Measurements from ENCODE around the gene RACGAP1. TPM values are rescaled to one million over a fixed set of nuclear protein-coding genes. Genes with fewer than 3 reads are reported as not detected.

Gene RACGAP1
- total RNA-seq, 3 donors from 2014 or later: 16.0 to 45.5 (median 34.4) TPM

- Histone ChIP-seq H3K36me3 (ENCODE audit: low read depth) (no peaks in the 10 kb centered on the region), H3K9me3 (no peaks in the 10 kb centered on the region), H3K4me3 (no peak within 1 kb of the TSS), H3K4me1 (ENCODE audit: low read depth) (peaks cover under 1% of the 10 kb centered on the region)
- no peak for DNase-seq
- no peak for ATAC-seq
- no peak for TF ChIP-seq CTCF (IDR thresholded peaks at IDR 0.05)
- intact Hi-C loops (cut with DNase I, micrococcal nuclease): loop anchor here in 1 of 2 donors (5.0 kb wide), 1 partner anchor 90 kb away; no protein-coding TSS in a partner anchor
Measured at GRCh38 chr12:49972641-49973360, 52.5 kb downstream of the RACGAP1 start, which contains the start of gene AQP6. TSS of gene AQP6 (plus strand) at chr12:49972947. CDS start at chr12:49973174, 227 bp downstream.

- DNase-seq (no peak), ATAC-seq (no peak)
- Histone ChIP-seq H3K4me1 (ENCODE audit: low read depth) (peaks cover 3% of the 10 kb centered on the region), H3K36me3 (ENCODE audit: low read depth) (no peaks in the 10 kb centered on the region), H3K9me3 (no peaks in the 10 kb centered on the region), H3K4me3 (no peak overlapping the region)
- intact Hi-C loops (cut with DNase I, micrococcal nuclease): loop anchor here in 1 of 2 donors (5.0 kb wide), 1 partner anchor 90 kb away; no protein-coding TSS in a partner anchor
- no peak for TF ChIP-seq CTCF (IDR thresholded peaks at IDR 0.05)
Measured at GRCh38 chr12:49972129-49972528, 53.2 kb downstream of the RACGAP1 start.

GRCh38 chr12:49971141-49971540 lies 54.2 kb downstream of the RACGAP1 start:
- intact Hi-C loops (cut with DNase I, micrococcal nuclease): loop anchor here in 1 of 2 donors (5.0 kb wide), 1 partner anchor 91 kb away; no protein-coding TSS in a partner anchor
- TF ChIP-seq CTCF (IDR thresholded peaks at IDR 0.05): no peak

GRCh38 chr12:49970658-49971057 lies 54.6 kb downstream of the RACGAP1 start:
- TF ChIP-seq CTCF (IDR thresholded peaks at IDR 0.05): no peak
- H3K9me3 ChIP-seq: no peaks in the 10 kb centered on the region
- ATAC-seq: no peak
- no peaks in the 10 kb centered on the region for H3K36me3 ChIP-seq (ENCODE audit: low read depth)
- H3K4me3 ChIP-seq: no peak overlapping the region
- intact Hi-C loops (cut with DNase I, micrococcal nuclease): loop anchor here in 1 of 2 donors (5.0 kb wide), 1 partner anchor 92 kb away; no protein-coding TSS in a partner anchor
- peaks cover 3% of the 10 kb centered on the region for H3K4me1 ChIP-seq (ENCODE audit: low read depth)
- no peak for DNase-seq

More at GRCh38 chr12:49971141-49971540, 54.2 kb downstream of the RACGAP1 start:
- peaks cover 3% of the 10 kb centered on the region for H3K4me1 ChIP-seq (ENCODE audit: low read depth)
- ATAC-seq (no peak), DNase-seq (no peak)
- no peak overlapping the region for H3K4me3 ChIP-seq
- H3K9me3 ChIP-seq: no peaks in the 10 kb centered on the region
- no peaks in the 10 kb centered on the region for H3K36me3 ChIP-seq (ENCODE audit: low read depth)

DNA sequence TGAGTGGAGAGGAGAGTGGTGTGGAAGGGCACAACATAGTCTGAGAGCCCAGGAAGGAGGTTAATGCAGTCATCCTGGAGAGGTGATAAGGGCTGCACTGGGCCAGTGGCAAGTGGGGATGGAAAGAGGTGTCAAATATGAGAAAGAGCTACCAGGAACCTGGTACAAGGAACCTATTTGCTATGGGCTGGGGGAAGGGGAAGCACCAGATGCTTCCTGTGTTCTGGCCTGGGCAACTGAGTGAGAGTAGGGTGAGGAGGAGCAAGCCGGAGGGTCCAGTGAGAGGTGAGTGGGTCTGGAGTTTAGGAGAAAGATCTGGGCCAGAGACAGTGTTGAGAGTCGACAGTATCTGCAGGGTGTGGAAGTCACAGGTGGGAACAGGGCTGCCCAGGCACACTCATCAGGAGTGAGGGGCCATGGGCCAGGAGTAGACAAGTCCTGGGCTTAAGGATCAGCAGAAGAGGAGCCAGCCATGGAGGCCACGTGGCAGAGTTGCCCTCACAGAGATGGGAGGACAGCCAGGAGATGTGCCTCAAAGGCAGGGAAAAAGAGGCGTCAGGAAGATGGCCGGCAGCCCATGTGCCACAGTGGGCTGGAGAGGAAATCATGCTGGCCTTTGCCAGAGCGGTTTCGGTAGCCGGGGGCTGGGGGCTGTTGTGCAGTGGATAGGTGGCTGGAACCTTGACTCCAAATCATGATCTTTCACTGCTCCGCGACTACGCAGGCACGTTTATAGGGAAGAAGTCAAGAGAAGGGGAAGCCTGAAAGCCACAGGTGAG lies 55.5 kb downstream of the RACGAP1 start:
- Histone ChIP-seq H3K4me3 (no peak overlapping the region), H3K4me1 (ENCODE audit: low read depth) (peaks cover 3% of the 10 kb centered on the region), H3K9me3 (no peaks in the 10 kb centered on the region), H3K36me3 (ENCODE audit: low read depth) (no peaks in the 10 kb centered on the region)
- intact Hi-C loops (cut with DNase I, micrococcal nuclease): loop anchor here (5.0 to 10.0 kb wide), 3 partner anchors 85 to 102 kb away; partner anchors contain the start of gene ASIC1 (in 1 of the 2)
- ATAC-seq (no peak), DNase-seq (no peak)
- no peak for TF ChIP-seq CTCF (IDR thresholded peaks at IDR 0.05)
